Left ventricle myocardium inferior (tissue), 1 donor: ENCODE results near the gene SGIP1. TPM values are rescaled to one million over a fixed set of nuclear protein-coding genes. Genes with fewer than 3 reads are reported as not detected.

Experiments
- DNase-seq: peaks from one replicate; pipeline ENCODE4 v3.0.0-alpha.2; 2020
- H3K27ac ChIP-seq: fragments of 200-600 bp; replicated peaks from 2 replicates; pipeline ENCODE4 v1.8.0; 2021
- H3K27me3 ChIP-seq: fragments of 200-600 bp; 2 replicates; pipeline ENCODE4 v1.8.0; 2021; ENCODE audit warnings: low read depth
- H3K36me3 ChIP-seq: fragments of 200-600 bp; 2 replicates; pipeline ENCODE4 v1.8.0; 2021
- H3K4me1 ChIP-seq: fragments of 200-600 bp; 2 replicates; pipeline ENCODE4 v1.8.0; 2021
- H3K4me3 ChIP-seq: fragments of 200-600 bp; 2 replicates; pipeline ENCODE4 v1.8.0; 2021; ENCODE audit warnings: mild to moderate bottlenecking, moderate library complexity
- H3K9me3 ChIP-seq: fragments of 200-600 bp; replicated peaks from 2 replicates; pipeline ENCODE4 v1.8.0; 2021
- CTCF ChIP-seq: fragments of 200-600 bp; IDR thresholded peaks from 2 replicates; pipeline ENCODE4 v1.8.0; 2021; ENCODE audit warnings: antibody characterized with exemption, mild to moderate bottlenecking, borderline replicate concordance
- intact Hi-C: fragments of 100-400 bp; cut with micrococcal nuclease; formaldehyde crosslinking; loops from one replicate; pipeline ENCODE4 v1.11.0; 2022
- total RNA-seq: library from RNA; stranded (reverse); fragmentation: NEBNext Ultra II Directional; extraction: Animal tissue kit (Norgen Biotek cat#: 25700); gene quantifications from one replicate; pipeline ENCODE4 v1.2.1, GENCODE V29; 2021
- donor health status: DM: no; HTN: yes; CAD: no; lungs with severe emphysema.

SGIP1 gene
- total RNA-seq, 1 donor from 2014 or later: 9.0 TPM

DNA sequence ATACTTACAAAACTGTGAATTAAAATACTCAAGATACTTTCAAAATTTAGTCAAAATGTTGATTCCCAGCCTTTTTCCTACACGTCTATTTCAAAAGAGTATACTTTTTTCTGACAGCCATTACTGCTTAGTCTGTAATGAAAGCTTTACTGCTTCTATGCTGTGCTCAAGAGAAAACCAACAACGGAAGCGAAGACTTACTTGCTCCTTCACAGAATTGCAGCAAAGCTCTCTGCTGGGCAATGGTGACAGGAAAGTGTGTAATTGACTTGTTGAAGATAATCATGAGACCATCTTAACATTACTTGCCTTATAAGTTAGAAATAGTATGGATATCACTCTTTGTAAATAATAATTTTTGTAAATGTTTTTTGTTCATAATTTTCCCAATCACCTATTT lies 216.6 kb downstream of the SGIP1 start:
- H3K9me3 ChIP-seq: no peaks in the 10 kb centered on the region
- no peak for TF ChIP-seq CTCF
- H3K4me1 ChIP-seq: peaks cover 19% of the 10 kb centered on the region
- no peaks in the 10 kb centered on the region for H3K36me3 ChIP-seq
- DNase-seq: no peak
- intact Hi-C loops: no loop called here
- peaks cover 19% of the 10 kb centered on the region for H3K27me3 ChIP-seq
- no peak overlapping the region for H3K27ac ChIP-seq
- H3K4me3 ChIP-seq: no peak overlapping the region

- no peak for TF ChIP-seq CTCF
- peak overlapping the region; percentile 82 for H3K27ac ChIP-seq
Measured at GRCh38 chr1:66751160-66751559, 217.2 kb downstream of the SGIP1 start.

GRCh38 chr1:66752000-66752592 lies 218.1 kb downstream of the SGIP1 start, which contains the start of gene DYNLT5:
Gene DYNLT5, plus strand, starts transcription at chr1:66752459. Its CDS starts 2,200 bp downstream, at chr1:66754659.
- DNase-seq: peak; percentile 61
- Histone ChIP-seq H3K4me1 (peaks cover 21% of the 10 kb centered on the region), H3K9me3 (no peaks in the 10 kb centered on the region), H3K27ac (peak within 1 kb of the TSS; percentile 82), H3K36me3 (no peaks in the 10 kb centered on the region), H3K27me3 (peaks cover 19% of the 10 kb centered on the region), H3K4me3 (peak within 1 kb of the TSS; percentile 67)
- intact Hi-C loops: no loop called here
- TF ChIP-seq CTCF: peak; percentile 44

More at GRCh38 chr1:66751160-66751559, 217.2 kb downstream of the SGIP1 start:
- Histone ChIP-seq H3K27me3 (peaks cover 19% of the 10 kb centered on the region), H3K9me3 (no peaks in the 10 kb centered on the region), H3K36me3 (no peaks in the 10 kb centered on the region), H3K4me3 (no peak overlapping the region), H3K4me1 (peaks cover 19% of the 10 kb centered on the region)
- no peak for DNase-seq
- intact Hi-C loops: no loop called here

DNA sequence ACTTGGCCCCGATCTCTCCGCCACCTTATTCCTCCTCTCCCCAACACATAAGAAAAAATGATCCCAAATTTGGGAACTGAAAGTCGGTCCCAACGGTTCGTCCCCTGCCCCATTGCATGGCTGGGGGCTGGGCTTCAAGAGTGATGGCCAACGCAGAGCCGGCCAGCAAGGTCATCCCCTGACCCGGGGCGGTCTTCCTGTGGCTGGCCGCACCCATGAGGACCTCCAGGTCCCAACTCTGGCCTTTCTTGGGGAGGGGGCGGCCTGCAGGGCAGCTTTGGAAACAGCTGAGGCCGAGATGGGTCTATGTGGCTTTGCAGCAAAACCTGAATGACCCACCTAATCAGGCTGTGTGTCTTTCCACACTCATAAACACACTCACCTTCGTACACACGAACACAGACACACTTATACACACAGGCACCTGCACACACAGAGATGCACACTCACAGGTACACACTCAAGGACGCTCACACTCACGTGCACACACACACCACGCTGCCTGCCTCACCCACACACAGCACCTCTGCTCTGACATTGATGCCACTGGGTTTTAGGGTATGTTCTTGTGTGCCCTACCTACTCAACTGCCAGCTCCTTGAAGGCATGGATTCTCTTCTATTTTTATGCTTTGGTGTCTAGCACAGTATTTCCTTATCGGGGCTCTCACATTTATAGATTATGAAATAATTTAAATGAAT lies 218.9 kb downstream of the SGIP1 start:
- intact Hi-C loops: no loop called here
- peaks cover 19% of the 10 kb centered on the region for H3K27me3 ChIP-seq
- TF ChIP-seq CTCF: no peak
- H3K4me3 ChIP-seq: peak overlapping the region; percentile 67
- no peaks in the 10 kb centered on the region for H3K36me3 ChIP-seq
- DNase-seq: peak; percentile 22
- peaks cover 28% of the 10 kb centered on the region for H3K4me1 ChIP-seq
- no peaks in the 10 kb centered on the region for H3K9me3 ChIP-seq
- peak overlapping the region; percentile 82 for H3K27ac ChIP-seq

DNA sequence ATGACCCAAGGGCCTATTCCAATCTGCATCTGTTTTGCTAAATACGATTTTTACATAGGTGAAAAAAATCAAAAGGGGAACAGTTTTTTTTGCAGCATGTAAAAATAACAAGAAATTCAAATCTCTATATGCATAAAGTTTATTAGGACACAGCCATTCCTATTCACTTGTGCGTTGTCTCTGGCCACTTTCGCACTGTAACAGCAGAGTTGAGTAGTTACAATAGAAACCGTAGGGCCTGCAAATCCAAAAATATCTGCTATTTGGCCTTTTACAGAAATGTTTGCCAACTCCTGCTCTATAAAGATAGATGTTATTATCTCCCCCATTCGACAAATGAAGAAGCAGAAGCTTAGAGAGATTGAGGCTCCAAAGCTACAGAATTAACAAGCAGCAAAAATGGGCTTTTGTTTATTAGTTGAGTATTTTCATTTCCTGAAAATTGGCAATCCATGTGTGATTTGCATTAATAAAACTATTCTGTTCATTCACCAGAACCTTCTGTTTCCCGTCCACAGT lies 223.8 kb downstream of the SGIP1 start:
- no peak for DNase-seq
- Histone ChIP-seq H3K27ac (peak overlapping the region; percentile 60), H3K27me3 (peaks cover 16% of the 10 kb centered on the region), H3K9me3 (peaks cover 1% of the 10 kb centered on the region), H3K36me3 (no peaks in the 10 kb centered on the region), H3K4me3 (no peak overlapping the region), H3K4me1 (peaks cover 22% of the 10 kb centered on the region)
- intact Hi-C loops: no loop called here
- no peak for TF ChIP-seq CTCF
